ENCODE measurements around the gene KCNJ6. TPM values are rescaled to one million over a fixed set of nuclear protein-coding genes. Genes with fewer than 3 reads are reported as not detected.

The KCNJ6 gene
- total and polyA plus RNA-seq, 2 of the 8 experiments (the other 6 are each of a cell fraction or from before 2014, with no cell fraction given), result 0.51 to 1.2 TPM

DNA sequence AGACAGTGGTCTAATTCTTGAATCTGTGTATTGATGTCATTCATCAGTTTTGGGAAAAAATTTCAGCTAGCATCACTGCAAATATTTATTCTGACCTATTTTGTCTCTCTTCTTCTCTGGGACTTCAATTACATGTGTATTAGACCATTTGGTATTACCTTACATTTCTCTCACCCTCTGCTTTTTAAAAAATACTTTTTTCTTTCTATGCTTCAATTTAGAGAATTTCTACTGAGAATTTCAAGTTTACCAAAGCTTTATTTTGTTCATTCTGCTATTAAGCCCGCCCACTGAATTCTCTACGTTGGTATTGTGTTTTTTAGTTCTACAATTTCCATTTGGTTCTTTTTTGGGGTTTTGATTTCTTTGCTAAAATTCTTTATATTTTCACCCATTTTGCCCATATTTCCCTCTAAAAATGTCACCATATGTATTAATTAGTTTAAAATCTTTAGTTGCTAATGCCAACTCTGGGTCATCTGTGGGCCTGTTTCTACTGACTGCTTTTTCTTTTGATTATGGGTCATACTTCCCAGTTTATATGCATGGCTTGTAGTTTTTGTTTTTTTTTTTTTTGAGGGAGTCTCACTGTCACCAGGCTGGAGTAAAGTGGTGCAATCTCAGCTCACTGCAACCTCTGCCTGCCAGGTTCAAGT lies 337.7 kb downstream of the KCNJ6 start:
- Histone ChIP-seq H4K91ac (replicated peaks; ENCODE audit: insufficient read length, low read length) (no peak overlapping the region), H3K14ac (ENCODE audit: insufficient read length) (no peak overlapping the region), H3K4me2 (ENCODE audit: insufficient read depth in 1 of 2, low read depth in 2 of 2, low read length in 2 of 2) (no peak overlapping the region), H4K20me1 (replicated peaks in 1 of 2; ENCODE audit: control insufficient read depth in 1 of 2, insufficient read depth in 2 of 2, low read length in 2 of 2) (no peaks in the 10 kb centered on the region), H3K36me3 (ENCODE audit: control insufficient read depth in 2 of 4, insufficient read depth in 4 of 4, low read length in 3 of 4) (no peaks in the 10 kb centered on the region; a peak in 2 of 8 replicates), H3K79me1 (ENCODE audit: low read depth, low read length) (no peaks in the 10 kb centered on the region), H3K27ac (ENCODE audit: low read depth, low read length) (no peak overlapping the region), H3K4me3 (ENCODE audit: extremely low read depth in 1 of 4, insufficient read depth in 2 of 4, low read depth in 3 of 4, low read length in 4 of 4) (no peak overlapping the region), H2BK12ac (ENCODE audit: low read depth, low read length) (no peak overlapping the region), H3K56ac (replicated peaks; ENCODE audit: insufficient read length, low read depth, low read length) (no peak overlapping the region), H4K5ac (ENCODE audit: insufficient read length, low read depth, low read length) (no peak overlapping the region), H3K9me3 (ENCODE audit: insufficient read depth in 2 of 2, low read depth in 1 of 2, low read length in 1 of 2) (peaks cover 6 to 15% of the 10 kb centered on the region in 2 experiments), H3K18ac (ENCODE audit: extremely low read depth, low read length) (no peak overlapping the region), H2AFZ (ENCODE audit: low read length) (no peak overlapping the region), H3K79me2 (ENCODE audit: control insufficient read depth in 1 of 2, insufficient read depth in 2 of 2, low read length in 2 of 2) (no peaks in the 10 kb centered on the region), H2BK120ac (replicated peaks; ENCODE audit: low read depth, low read length) (no peak overlapping the region), H2BK5ac (ENCODE audit: low read depth, low read length) (no peak overlapping the region), H2BK20ac (ENCODE audit: low read length) (no peak overlapping the region), H3K27me3 (replicated peaks in 1 of 4; ENCODE audit: control insufficient read depth in 3 of 4, extremely low read depth in 1 of 4, insufficient read depth in 3 of 4, low read length in 3 of 4) (no peaks in the 10 kb centered on the region), H3K23me2 (ENCODE audit: low read depth, low read length) (no peaks in the 10 kb centered on the region), H3K23ac (ENCODE audit: insufficient read length) (no peak overlapping the region), H3K4ac (replicated peaks; ENCODE audit: insufficient read length, low read depth, low read length) (no peak overlapping the region), H3K9ac (replicated peaks in 1 of 4; ENCODE audit: extremely low read depth in 1 of 4, low read depth in 3 of 4, low read length in 3 of 4) (no peak overlapping the region), H2AK5ac (ENCODE audit: low read depth, low read length) (no peak overlapping the region), H2BK15ac (ENCODE audit: low read length) (no peak overlapping the region), H4K8ac (ENCODE audit: extremely low read depth, insufficient read depth, low read length) (no peak overlapping the region), H3K4me1 (replicated peaks in 1 of 4; ENCODE audit: control insufficient read depth in 3 of 4, insufficient read depth in 4 of 4, low read length in 3 of 4) (peaks cover 0 to 2% (median 0%) of the 10 kb centered on the region in 4 experiments; a peak in 1 of 7 replicates)
- ChIA-PET POLR2A (ENCODE audit: partially characterized antibody) (interaction anchor here (0.6 to 6.1 kb wide), 3 partner anchors 14 to 217 kb away, joined by 3 to 22 read pairs (median 8); no protein-coding TSS in a partner anchor), CTCF (ENCODE audit: partially characterized antibody) (no interaction called here)
- DNase-seq (ENCODE audit: low read depth in 1 of 2, low spot score in 2 of 2) (no peak), FAIRE-seq (no peak)
- 93% methylated on average over 2 of the region's 2 CpGs; no CpG with 5 or more reads in 1 of the 2 experiments for WGBS, 2 experiments (ENCODE audit: extremely low coverage in 1 of 2, insufficient coverage in 1 of 2, insufficient read length in 1 of 2, insufficient replicate concordance in 2 of 2, low coverage in 1 of 2, low lambda C conversion rate in 2 of 2, missing lambda C conversion rate in 1 of 2)
- TF ChIP-seq SP2 (IDR thresholded peaks at IDR 0.05; ENCODE audit: low read length) (no peak), TCF12 (IDR thresholded peaks at IDR 0.05; ENCODE audit: low read depth, low read length) (no peak), RAD21 (IDR thresholded peaks at IDR 0.05 in 1 of 2, conservative IDR thresholded peaks at IDR 0.05 in 1 of 2; ENCODE audit: low read depth in 2 of 2, low read length in 2 of 2) (no peak), TAF1 (IDR thresholded peaks at IDR 0.05; ENCODE audit: low read depth, low read length) (no peak), ZNF274 (IDR thresholded peaks at IDR 0.05; ENCODE audit: borderline replicate concordance, extremely low read depth, low read length) (no peak), GTF2F1 (IDR thresholded peaks at IDR 0.05; ENCODE audit: borderline replicate concordance, low read depth, low read length) (no peak), NANOG (IDR thresholded peaks at IDR 0.05; ENCODE audit: insufficient read depth, low read depth, low read length, poor library complexity, severe bottlenecking) (no peak), CBX8 (IDR thresholded peaks at IDR 0.05; ENCODE audit: borderline replicate concordance, low read depth, low read length) (no peak), SUZ12 (IDR thresholded peaks at IDR 0.05; ENCODE audit: low read length) (no peak)
- TF ChIP-seq, protein P1, sequence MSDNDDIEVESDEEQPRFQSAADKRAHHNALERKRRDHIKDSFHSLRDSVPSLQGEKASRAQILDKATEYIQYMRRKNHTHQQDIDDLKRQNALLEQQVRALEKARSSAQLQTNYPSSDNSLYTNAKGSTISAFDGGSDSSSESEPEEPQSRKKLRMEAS (IDR thresholded peaks at IDR 0.05), result no peak
- TF ChIP-seq, protein P2, sequence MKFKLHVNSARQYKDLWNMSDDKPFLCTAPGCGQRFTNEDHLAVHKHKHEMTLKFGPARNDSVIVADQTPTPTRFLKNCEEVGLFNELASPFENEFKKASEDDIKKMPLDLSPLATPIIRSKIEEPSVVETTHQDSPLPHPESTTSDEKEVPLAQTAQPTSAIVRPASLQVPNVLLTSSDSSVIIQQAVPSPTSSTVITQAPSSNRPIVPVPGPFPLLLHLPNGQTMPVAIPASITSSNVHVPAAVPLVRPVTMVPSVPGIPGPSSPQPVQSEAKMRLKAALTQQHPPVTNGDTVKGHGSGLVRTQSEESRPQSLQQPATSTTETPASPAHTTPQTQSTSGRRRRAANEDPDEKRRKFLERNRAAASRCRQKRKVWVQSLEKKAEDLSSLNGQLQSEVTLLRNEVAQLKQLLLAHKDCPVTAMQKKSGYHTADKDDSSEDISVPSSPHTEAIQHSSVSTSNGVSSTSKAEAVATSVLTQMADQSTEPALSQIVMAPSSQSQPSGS (IDR thresholded peaks at IDR 0.05; ENCODE audit: low read length), result no peak
